GM12873 (cell line): ENCODE measurements around the gene CACNG4.

ENCODE experiments used
- TF ChIP-seq, protein P1 (sequence below): IDR thresholded peaks from 2 replicates; pipeline ENCODE4 v1.5.1; 2012; ENCODE audit warnings: low read depth, mild to moderate bottlenecking, moderate library complexity, low read length, control low read depth; ENCODE audit not compliant: insufficient read depth; ENCODE audit errors: missing control alignments

Gene CACNG4

DNA sequence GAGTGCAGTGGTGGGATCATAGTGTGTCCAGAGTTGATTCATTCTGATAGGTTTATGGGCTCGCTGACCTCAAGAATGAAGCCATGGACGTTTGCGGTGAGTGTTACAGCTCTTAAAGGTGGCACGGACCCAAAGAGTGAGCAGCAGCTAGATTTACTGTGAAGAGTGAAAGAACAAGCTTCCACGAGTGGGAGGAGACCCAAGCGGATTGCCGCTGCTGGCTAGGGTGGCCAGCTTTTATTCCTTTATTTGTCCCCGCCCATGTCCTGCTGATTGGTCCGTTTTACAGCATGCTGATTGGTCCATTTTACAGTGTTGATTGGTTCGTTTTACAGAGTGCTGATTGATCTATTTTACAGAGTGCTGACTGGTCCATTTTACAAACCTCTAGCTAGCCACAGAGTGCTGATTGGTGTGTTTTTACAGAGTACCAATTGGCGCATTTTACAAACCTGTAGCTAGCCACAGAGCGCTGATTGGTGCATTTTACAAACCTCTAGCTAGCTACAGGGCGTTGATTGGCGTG is 17.5 kb downstream of the CACNG4 start:
- TF ChIP-seq, protein P1, sequence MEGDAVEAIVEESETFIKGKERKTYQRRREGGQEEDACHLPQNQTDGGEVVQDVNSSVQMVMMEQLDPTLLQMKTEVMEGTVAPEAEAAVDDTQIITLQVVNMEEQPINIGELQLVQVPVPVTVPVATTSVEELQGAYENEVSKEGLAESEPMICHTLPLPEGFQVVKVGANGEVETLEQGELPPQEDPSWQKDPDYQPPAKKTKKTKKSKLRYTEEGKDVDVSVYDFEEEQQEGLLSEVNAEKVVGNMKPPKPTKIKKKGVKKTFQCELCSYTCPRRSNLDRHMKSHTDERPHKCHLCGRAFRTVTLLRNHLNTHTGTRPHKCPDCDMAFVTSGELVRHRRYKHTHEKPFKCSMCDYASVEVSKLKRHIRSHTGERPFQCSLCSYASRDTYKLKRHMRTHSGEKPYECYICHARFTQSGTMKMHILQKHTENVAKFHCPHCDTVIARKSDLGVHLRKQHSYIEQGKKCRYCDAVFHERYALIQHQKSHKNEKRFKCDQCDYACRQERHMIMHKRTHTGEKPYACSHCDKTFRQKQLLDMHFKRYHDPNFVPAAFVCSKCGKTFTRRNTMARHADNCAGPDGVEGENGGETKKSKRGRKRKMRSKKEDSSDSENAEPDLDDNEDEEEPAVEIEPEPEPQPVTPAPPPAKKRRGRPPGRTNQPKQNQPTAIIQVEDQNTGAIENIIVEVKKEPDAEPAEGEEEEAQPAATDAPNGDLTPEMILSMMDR = no peak

DNA sequence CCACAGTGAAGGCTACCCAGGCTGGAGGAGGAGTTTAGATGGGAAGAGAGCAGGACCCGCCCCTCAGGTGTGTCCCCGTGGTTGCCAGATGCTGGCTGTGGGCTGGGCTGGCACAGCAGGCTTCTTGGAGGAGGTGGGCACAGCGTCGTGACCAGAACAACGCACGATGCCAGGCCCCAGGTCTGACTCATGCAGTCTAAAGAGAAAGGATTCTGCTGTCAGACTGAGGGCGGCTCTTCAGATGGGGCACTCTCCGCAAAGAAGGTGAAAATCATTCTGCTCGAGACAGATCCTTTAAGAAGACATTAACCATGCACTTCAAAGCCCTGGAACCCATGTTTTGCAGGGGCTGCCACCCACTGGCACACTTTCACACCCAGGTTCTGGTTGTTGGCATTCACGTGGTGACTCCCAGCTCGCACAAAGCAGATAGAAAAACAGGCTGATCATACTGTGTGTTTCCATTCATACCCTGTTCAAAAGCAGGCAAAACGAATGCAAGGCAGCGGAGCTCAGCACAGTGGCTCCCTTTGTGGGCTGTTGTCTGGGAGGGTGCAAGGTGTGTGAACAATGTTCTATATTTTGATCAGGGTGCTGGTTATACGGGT is 19.0 kb downstream of the CACNG4 start:
- TF ChIP-seq, protein P1 = no peak

DNA sequence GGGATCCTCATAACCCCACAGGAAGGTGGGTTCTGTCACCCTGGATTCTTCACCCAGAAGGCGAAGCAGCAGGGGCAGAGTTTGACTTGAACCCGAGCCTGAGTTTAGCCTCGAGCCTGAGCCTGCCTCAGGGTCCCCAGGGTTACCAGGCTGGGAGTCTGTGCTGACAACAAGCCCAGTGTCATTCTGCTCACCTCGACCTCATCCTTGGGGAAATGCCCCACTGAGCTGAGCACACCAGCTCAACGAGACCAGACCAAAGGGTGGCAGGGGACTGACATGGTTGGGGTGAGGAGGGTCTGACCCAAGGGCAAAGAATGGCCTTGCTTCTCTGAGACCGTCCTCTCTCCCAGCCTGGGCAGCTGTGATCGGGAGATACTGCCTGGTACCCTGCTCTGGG is 20.2 kb downstream of the CACNG4 start:
- TF ChIP-seq, protein P1 = no peak

DNA sequence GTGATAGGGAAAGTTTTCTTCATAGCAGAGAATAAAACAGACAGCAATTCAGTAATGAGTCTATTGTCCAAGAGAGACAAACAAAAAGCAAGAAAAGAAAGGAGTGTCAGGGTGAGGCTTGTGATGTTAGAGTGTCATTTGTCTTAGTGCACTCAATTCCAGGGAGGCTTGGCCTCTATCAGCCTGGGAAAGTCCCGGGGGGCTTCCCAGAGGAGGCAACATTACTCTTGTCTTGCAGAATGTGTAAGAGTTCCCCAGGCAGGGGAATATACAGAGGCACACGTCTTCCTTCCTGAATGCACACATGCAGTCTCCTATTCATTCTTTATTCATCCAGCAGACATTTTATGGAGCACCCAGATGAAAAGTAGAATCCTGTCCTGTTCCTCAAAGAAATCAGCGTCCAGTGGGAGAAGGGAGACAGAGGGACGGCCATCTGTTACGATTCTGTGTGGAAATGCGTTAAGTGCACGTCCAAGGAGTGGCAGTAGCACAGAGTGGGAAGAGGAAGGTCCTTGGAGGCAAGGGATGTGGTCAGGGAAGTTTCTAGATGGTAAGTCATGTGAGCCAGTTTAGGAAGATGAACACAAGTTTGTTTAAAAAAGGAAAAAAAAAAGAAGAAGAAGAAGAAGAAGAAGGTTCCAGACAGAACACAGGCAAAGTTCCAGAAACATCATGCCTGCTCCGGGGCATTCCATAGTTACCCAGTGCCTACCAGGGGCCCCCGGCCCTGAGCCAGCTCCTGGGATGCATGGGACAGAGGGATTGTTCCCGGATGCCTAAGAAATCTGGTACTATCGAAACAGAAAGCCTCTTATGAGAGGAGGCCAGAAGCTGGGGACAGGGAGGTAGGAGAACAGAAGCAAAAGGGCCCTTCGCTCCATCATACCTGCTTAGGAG is 21.1 kb downstream of the CACNG4 start:
- TF ChIP-seq, protein P1 = no peak

DNA sequence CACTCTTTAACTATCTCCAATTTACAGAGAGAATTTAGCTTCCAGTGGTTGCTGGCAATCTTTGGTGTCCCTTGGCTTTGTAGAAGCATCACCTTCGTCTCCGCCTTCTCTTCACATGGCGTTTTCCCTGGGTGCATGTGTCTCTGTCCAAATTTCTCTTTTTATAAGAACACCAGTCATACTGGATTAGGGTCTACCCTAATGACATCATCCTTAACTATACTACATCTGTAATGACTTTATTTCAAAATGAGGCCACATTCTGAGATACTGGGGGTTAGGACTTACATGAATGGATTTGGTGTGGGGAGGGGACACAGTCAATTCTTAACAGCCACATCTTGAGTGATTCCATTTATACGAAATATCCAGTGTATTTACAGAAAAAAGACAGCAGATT is 22.2 kb downstream of the CACNG4 start:
- TF ChIP-seq, protein P1 = no peak

DNA sequence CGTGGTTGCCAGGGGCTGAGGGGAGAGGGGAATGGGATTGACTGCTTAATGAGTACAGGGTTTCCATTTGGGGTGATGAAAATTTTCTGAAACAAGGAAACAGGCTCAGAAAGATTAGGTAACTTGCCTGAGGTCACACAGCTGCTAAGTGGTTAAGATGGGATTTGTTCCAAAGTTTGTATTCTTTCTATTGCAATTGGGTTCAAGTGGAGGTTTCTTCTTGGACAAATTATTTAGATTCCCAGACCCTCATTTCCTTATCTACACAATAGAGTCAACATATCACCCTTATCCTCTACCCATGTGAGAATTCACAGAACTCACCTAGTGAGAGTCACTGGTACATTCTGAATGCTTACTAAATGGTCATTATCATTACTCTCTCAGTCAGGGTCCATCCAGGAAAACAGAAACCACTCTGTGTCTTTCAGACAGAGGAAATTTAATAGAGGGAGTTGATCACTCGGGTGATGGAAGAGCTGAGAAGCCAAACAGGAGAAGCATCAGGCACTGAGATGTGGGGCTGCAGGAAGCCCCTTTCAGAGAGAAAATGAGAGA is 22.6 kb downstream of the CACNG4 start:
- TF ChIP-seq, protein P1 = no peak
